ENCODE results near the gene ANO7. TPM values are rescaled to one million over a fixed set of nuclear protein-coding genes. Genes with fewer than 3 reads are reported as not detected.

Gene ANO7
- polyA plus RNA-seq, 1 donor from 2014 or later, result not detected

- Histone ChIP-seq H3K9me3 (ENCODE audit: low read length) (no peaks in the 10 kb centered on the region), H3K79me2 (replicated peaks; ENCODE audit: insufficient read depth, low read length) (no peaks in the 10 kb centered on the region), H3K27ac (ENCODE audit: low read length) (no peak overlapping the region), H3F3A (ENCODE audit: insufficient read depth, low read length, poor library complexity, severe bottlenecking) (no peaks in the 10 kb centered on the region), H3K36me3 (ENCODE audit: insufficient read depth, low read length) (no peaks in the 10 kb centered on the region), H2AFZ (ENCODE audit: low read depth, low read length) (no peak overlapping the region), H3K9ac (ENCODE audit: low read length) (no peak overlapping the region), H3K4me3 (ENCODE audit: low read length) (no peak overlapping the region), H3K4me2 (ENCODE audit: low read length) (no peak overlapping the region), H3K27me3 (ENCODE audit: insufficient read depth, low read depth, low read length) (no peaks in the 10 kb centered on the region), H3K9me2 (ENCODE audit: insufficient read depth, low read length) (no peaks in the 10 kb centered on the region), H4K20me1 (ENCODE audit: insufficient read depth) (no peaks in the 10 kb centered on the region)
- TF ChIP-seq EZH2 (IDR thresholded peaks at IDR 0.05; ENCODE audit: borderline replicate concordance, insufficient read depth, low read length, poor library complexity, severe bottlenecking), result no peak
- TF ChIP-seq CTCF (IDR thresholded peaks at IDR 0.05; ENCODE audit: poor library complexity, severe bottlenecking), result no peak
- no peak for TF ChIP-seq POLR2AphosphoS5 (IDR thresholded peaks at IDR 0.05)
- no peak for TF ChIP-seq RAD21 (conservative IDR thresholded peaks at IDR 0.05)
- no peak for TF ChIP-seq MXI1 (conservative IDR thresholded peaks at IDR 0.05; ENCODE audit: poor library complexity, severe bottlenecking)
- TF ChIP-seq SMC3 (conservative IDR thresholded peaks at IDR 0.05; ENCODE audit: poor library complexity), result no peak
These were observed 9.5 kb downstream of the ANO7 start for GRCh38 chr2:241197947-241198346.

- no peaks in the 10 kb centered on the region for H3K79me2 ChIP-seq (replicated peaks; ENCODE audit: insufficient read depth, low read length)
- no peak overlapping the region for H3K4me3 ChIP-seq (ENCODE audit: low read length)
- no peak overlapping the region for H3K9ac ChIP-seq (ENCODE audit: low read length)
- no peaks in the 10 kb centered on the region for H3K9me3 ChIP-seq (ENCODE audit: low read length)
- no peak overlapping the region for H2AFZ ChIP-seq (ENCODE audit: low read depth, low read length)
- no peaks in the 10 kb centered on the region for H3F3A ChIP-seq (ENCODE audit: insufficient read depth, low read length, poor library complexity, severe bottlenecking)
- H3K9me2 ChIP-seq (ENCODE audit: insufficient read depth, low read length), result no peaks in the 10 kb centered on the region
- no peak overlapping the region for H3K27ac ChIP-seq (ENCODE audit: low read length)
- H3K4me2 ChIP-seq (ENCODE audit: low read length), result no peak overlapping the region
- TF ChIP-seq EP300 (conservative IDR thresholded peaks at IDR 0.05; ENCODE audit: poor library complexity, severe bottlenecking) (no peak), CTCF (IDR thresholded peaks at IDR 0.05; ENCODE audit: poor library complexity, severe bottlenecking) (no peak), SMC3 (conservative IDR thresholded peaks at IDR 0.05; ENCODE audit: poor library complexity) (no peak), MXI1 (conservative IDR thresholded peaks at IDR 0.05; ENCODE audit: poor library complexity, severe bottlenecking) (no peak), TAF1 (IDR thresholded peaks at IDR 0.05; ENCODE audit: low read depth) (no peak), EZH2 (IDR thresholded peaks at IDR 0.05; ENCODE audit: borderline replicate concordance, insufficient read depth, low read length, poor library complexity, severe bottlenecking) (no peak), REST (IDR thresholded peaks at IDR 0.05; ENCODE audit: borderline replicate concordance) (no peak), RAD21 (conservative IDR thresholded peaks at IDR 0.05) (no peak), POLR2AphosphoS5 (IDR thresholded peaks at IDR 0.05) (no peak)
- H3K27me3 ChIP-seq (ENCODE audit: insufficient read depth, low read depth, low read length), result no peaks in the 10 kb centered on the region
- H3K36me3 ChIP-seq (ENCODE audit: insufficient read depth, low read length), result no peaks in the 10 kb centered on the region
- no peaks in the 10 kb centered on the region for H4K20me1 ChIP-seq (ENCODE audit: insufficient read depth)
These were observed 10.2 kb downstream of the ANO7 start for GRCh38 chr2:241198381-241199279.

Data from neural cell (in vitro differentiated cells).